GM19351 (cell line): Measurements from ENCODE around the gene ACTRT2.

ENCODE experiments used
- ATAC-seq: cut with Tn5 transposase; IDR thresholded peaks from one replicate; pipeline ENCODE4 v1.9.1; 2021; ENCODE audit warnings: mild to moderate bottlenecking, moderate library complexity; ENCODE audit not compliant: unreplicated experiment

Gene ACTRT2

DNA sequence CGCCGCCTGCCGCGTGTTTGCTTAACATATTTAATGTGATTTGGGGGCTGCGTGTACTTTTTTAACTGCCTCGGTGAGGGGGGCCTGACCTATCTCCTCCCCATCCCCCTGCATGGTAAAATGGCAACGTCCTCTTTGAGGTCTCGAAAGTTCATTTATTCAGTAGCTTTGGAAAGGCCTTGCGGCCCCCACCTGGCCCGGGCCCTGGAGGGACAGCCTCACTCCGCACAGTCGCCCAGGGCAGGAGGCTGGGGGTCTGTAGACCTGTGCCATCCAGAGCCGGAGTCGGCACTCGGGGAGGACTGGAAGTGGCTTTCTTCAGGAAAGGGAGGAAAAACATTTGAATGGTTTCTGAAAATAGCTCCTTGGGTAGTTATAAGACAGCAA is 38.0 kb upstream of the ACTRT2 start:
- ATAC-seq, result no peak

DNA sequence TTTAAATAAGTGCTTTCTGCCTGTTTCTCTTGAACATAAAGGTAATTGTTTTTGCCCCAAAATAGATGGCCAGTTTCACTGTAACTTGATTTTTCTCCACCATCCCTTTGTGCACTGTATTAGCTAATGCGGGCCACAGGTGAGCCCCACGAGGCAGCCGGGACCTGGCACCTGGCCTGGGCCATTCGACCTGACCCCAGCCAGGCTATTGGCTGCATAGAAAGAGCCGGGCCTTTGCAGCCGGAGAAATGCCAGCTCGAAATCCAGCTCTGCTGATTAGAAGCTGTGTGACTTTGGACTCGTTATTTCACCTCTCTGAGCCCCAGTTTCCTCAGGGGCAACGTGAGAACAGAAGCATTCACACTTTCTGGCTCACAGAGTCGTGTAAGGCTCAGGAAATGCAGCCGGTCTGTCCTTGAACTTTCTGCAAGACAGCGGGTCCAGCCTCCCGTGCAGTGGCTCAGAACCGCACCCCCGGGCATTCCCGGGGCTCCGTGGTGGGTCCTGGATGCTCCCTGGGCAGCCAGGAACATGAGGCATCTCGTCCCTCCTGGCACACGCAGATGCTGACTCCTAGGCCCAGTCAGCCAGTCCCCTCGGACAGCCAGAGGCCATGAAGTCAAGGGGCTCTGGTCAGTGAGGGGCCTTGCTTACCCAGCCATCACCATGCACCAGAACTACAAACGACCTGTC is 37.4 kb upstream of the ACTRT2 start:
- no peak for ATAC-seq

DNA sequence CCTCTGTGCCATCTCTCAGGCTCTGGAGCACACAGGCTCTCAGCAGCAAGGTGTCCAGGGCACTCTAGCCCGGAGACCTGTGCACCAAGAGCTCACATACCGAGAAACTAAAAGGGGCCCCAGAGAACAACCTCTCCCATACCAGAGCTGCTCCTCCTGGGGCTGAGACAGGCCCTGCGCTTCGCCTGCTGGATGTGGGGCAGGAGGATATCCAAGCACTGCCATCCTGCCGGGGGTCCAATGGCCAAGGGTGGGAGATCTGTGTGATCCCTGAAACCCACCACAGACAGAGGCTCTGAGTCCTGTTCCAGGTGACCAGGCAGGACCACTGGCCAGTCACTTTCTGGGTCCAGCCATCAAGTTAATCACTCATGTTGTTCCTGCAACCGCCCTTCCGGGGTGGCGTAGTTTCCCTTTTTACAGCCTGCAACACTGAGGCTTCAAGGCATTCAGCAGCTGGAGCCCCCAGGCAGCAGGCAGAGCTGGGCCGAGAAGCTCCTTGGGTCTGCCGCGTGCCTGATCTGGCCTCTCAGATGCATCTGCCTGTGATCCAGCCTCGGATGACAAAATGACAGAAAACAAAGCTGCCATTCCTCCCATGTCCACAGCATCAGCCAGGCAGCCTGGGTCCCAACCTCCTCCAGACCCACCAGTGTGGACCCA is 36.7 kb upstream of the ACTRT2 start:
- no peak for ATAC-seq

DNA sequence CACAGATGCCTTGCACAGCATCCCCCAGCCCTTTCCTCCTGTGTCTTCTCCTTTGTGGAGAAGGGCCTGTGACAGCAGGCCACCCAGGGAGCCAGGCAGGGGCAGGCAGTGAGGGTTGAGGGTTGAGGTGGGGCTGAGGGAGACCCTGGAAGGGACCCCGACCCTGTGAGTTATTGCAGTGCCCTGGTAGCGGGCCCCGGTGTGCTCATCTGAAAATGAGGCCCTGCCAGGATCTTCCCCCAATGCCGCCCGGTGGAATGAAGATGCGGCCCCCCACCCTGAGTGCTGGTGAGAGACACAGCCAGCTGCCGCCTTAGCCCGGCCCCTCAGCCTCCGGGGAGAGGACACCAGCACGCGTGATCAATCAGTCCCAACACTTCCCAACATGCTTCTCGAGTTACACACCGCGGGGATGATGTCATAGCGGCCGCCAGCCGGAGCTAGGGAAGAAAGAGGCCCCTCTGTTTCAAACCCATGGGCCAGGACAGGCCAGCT is 36.2 kb upstream of the ACTRT2 start:
- ATAC-seq, result no peak

DNA sequence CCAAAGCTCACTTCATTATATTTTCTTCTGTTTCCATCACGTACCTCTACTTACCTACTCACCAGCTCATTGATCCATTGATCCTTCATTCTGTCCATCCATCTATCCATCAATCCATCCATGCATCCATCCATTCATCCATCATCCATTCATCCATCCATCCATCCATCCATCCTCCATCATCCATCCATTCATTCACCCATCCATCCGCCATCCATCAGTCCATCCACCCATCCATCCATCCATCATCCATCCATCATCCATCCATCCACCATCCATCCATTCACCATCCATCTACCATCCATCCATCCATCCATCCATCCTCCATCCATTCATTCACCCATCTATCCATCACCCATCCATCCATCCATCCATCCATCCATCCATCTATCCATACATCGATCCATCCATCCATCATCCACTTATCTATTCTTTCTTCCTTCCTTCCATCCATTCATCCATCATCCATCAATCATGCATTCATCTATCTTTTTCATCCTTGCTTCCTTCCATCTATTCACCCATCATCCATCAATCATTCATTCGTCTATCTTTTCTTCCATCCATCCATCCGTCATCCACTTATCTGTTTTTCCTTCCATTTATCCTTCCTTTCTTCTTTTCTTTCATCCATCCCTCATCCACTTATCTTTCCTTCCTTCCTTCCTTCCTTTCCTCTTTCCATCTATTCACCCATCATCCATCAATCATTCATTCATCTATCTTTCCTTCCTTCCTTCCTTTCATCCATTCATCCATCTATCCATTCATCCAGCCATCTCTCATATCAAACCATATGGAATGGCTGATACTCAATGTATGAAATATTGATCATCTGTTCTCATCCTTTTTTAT is 35.3 kb upstream of the ACTRT2 start:
- ATAC-seq, result no peak

DNA sequence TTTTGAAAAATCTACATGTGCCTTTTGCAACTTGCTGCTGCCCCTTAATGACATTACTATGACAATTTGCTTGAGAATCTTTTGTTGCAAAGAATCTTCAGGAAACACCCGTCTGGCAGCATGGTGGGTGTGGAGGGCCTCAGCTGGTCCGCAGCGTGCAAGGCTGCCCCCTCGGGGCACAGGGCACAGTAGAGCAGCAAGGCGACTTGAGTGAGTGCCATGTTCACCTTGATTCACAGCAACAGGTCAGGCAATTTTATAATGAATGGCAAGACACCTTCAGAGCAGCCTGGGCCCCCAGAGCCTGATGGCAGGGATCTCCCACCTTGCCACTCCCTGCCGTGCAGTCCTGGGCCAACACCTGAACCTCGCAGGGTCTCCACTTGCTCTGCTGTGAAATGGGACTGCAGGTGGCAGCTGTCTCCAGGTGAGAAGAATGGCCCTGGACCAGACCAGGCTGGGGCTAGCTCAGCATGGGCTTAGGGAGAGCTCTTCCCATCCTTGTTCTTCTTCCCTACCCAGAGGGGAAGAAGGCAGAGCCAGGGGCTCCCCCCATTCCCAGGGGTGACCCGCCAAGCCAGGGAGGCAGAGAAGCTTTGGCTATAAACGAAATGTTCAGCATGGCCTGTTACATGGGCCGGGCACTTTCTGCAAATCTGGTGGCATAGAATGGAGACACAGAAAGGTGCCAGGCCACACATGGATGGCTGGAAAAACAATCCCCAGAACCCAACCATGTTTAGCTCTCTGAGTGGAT is 34.5 kb upstream of the ACTRT2 start:
- no peak for ATAC-seq

DNA sequence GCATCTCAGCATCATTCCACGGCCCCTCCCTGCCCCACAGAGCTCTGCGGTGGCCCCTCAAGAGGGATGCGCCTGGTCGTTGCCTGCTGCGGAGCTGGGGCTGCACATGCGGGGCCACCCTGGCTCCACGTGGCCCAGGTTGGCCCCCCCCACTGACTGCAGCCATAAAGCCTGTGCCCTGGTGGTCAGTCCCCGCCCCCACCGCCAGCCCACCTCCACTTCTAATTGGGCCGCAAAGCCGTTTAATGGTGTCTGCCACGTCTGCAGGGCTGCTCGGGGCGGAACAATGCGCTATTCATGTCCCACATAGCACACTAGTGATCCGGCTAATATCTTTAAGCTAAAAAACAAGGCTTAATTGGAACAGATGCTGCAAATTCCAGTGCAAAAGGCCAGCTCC is 33.5 kb upstream of the ACTRT2 start:
- ATAC-seq, result no peak

DNA sequence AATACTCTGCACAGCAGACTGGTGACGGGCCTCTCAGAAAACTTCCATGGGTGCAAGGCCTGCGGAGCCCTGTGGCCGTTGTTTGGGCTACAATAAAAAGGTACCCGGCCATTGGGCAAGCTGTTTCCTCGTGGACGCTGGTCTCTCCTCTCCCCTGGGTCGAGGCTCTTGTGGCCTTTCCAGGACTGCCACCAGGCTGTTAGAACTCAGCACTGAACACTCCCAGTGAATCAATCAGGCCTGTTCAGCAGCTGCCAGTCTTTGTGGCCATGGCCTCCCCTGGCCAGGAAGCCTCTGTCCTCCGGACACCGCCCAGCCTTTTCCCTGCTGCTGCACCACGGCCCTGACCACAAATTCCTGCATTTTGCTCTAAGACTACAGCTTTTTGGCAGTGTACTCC is 33.0 kb upstream of the ACTRT2 start:
- no peak for ATAC-seq

DNA sequence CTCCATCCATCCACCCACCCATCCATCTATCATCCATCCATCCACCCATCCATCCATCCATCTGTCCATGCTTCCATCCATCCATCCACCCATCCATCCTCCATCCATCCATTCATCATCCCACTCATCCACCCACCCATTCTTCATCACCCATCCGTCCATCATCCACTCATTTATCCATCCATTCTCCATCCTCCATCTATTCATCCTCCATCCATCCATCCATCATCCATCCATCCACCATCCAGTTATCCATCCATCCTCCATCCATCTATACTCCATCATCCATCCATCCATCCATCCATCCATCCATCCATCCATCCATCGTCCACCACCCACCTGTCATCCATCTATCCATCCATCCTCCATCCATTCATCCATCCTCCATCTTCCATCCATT is 32.1 kb upstream of the ACTRT2 start:
- ATAC-seq, result no peak

DNA sequence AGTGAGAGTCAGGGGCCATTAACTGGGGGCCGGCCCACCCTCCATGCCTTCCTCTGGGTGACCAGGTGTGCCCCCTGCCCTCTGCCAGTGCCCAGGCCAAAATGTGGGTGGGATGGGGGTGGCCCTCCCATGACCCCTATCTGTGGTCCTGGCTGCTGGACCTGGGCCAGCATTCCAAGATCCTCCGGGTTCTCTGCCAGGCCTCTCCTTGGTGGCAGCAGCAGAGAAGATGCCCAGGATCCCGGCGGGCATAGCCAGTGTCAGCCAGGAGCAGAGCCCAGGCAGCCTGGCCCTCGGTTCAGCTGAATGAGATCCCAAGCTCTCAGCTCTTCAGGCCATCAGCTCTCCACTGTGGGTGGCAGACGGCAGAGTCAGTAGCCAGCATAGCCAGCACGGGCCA is 31.3 kb upstream of the ACTRT2 start:
- no peak for ATAC-seq

DNA sequence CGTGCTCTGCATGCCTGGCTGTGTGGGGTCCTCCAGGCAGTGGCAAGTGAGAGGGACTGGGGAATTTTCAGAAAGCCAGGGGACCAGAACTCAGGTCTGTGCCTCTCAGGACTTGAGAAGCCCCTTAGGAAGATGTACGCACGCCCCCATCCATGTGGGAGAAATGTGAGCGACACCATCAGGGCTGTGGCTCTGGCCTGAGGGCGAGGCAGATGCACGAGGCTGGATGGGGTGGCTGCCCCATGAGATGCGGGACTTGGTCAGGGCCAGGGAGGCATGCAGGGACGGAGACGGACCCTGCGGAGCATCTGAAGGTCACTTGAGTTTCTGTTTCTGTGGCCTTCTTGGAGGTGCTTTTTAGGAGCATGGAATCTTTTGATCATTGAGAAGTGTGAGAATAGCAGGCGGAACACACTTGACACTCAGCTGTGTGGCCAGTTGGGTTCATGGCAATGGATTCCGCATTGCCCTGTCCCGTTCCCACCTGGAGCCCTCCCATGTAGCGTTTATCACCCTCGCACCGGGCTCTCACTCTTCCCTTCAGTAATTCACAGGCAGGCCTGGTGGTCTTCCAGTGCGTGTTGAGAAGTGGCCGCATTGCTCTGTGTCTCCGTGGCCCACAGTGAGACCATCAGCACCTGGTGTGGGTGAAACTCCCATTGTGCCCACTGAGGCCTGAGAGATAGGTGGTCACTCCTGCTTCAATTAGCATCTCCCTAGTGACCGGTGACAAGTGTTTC is 30.7 kb upstream of the ACTRT2 start:
- no peak for ATAC-seq

DNA sequence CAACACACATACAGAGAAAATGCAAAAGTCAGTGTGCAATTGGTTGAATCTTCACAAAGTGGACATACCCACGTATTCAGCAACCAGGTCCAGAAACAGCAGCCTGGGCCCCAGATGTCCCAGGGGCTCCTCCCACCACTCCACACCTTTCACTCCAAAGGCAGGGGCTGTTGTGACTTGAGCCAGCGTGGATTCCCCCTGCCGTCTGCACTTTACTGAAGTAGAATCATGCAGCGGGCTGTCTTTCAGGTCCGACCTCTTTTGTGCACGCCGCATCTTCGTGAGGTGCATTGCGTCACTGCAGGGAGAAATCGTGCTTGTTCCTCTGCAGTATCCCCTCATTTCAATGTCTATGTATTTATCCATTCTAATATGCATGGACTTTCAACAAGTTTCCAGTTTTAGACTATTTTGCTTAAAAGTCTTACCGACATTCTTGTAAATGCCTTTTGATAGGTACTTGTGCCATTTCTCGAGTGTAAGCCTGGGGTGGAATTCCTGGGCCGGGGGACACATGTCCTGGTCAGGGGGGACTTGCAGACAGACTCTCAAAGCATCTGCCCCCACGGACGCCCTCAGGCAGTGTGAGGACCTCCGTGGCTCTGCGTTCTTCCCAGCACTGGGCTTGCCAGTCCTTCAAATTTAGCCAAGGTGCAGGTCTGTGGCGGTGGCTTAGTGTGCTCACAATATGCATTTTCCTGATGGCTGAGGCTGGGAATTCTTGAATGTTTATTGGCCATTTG is 29.3 kb upstream of the ACTRT2 start:
- ATAC-seq, result no peak

DNA sequence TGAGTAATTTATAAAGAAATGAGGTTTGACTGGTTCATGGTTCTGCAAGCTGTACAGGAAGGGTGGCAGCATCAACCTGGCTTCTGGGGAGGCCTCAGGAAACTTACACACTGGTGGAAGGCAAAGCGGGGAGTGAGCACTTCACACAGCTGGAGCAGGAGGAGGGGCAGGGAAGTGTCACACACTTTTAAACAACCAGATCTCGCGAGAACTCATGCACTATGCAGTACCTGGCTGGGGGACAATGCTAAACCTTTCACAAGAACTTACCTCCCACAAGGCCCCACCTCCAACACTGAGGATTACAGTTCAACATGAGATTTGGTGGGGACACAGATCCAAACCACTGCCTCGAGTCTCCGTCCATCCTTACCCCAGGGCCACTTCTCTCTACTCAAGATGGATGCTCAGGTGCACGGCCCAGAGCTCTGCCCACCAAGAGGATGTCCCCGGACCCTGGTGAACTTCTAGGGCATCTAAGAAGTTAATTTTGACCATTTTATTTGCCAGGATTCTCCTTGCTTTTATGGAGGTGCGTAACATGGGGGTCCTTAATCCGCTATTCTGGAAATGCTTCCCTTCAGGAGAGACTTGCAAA is 22.7 kb upstream of the ACTRT2 start:
- no peak for ATAC-seq

DNA sequence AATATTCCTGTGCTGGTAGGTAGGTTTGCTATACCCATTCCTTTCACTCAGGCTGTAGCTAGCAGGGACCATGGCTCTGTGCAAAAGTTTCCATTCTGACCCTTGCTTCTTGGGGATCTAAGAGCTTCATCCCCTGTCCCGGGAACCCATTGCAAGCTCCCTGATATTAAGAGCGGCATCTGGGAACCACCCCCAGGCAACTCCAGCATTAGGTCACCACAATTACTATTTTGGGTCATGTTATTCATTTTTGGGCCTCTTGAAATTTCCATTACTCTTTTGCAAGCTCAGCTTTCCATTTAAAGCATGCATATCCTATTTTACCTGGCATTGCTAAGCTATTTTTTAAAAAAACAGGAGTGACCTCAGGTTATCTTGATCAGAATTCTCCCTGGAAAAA is 22.1 kb upstream of the ACTRT2 start:
- no peak for ATAC-seq

DNA sequence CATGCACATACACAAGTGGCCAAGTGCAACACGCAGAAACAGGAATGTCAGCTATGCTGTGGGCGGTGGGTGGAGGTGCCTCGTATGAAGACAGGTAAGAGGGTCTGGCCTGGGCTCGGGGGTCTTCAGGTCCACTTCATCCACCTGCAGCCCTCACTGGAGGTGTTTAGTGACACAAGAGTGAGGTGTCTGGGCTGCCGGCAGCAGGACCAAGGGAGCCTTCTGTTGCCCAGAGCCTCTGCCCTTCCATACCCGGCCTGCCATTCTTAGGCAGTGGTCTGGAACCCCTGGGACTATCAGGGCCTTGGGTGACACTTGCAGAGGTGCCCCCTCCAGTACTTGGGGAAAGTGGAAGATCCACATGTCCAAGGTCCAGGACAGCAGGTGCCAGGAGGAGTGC is 21.7 kb upstream of the ACTRT2 start:
- no peak for ATAC-seq

DNA sequence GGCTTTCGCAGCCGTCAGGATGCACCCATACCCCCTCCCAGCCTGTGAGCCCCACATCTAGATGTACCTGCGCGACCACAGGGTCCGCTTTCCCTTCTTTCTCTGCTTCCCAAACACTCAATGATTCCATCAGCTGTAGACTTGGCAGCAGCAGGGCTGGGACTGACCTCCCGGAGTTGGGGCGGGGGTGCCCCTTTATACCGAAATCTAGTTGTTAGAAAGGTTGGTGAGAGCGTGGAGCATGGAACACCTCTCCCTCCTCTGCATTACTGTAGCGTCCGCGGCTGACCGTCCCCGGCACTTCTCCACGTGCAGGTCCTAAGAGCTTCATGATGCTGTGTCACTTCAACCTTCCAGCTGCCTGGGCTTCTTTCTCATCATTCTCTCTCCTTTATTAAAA is 21.1 kb upstream of the ACTRT2 start:
- ATAC-seq, result no peak

DNA sequence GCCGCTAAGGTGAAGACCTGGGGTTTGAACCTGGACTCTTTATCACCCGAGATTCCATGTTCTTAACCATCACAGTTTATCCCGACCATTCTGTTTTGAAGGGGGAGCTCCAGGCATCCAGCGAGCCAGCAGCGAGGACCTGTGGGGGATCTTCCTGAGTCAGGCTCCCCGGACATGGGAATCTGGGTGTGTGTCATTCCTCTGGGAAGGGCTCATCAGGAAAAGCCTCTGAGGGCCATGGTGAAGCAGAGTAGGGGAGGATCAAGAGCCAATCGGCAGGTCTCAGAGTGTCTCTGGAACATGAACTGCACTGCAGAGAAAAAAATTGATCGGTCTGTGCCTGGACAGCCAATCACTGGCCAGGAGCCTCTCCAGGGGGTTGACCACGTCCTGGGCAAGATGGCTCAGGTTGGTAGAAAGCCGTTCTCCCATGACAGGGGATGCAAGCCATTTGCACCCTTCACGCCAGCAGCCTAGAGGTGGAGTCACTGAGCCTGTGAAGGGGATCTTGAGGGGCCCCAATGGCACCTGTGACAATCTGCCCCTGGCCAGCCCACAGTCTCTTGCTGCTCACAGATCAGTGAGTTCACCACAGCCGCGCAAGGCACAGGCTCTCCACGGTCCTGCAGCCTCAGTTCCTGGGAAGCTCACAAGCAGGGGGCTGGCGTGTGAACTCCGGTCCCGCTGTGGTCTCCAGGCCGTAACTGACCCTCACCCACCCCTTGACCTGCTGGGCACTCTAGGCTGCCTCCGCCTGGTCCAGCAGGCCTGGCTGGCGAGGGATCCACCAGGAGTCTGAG is 20.4 kb upstream of the ACTRT2 start:
- ATAC-seq, result no peak
